Upper lobe of left lung (tissue), 4 donors: ENCODE results near the gene PACS1.

Experiments
- CTCF ChIP-seq, 6 experiments: fragments of 450-650 bp in 4 of 6; fragments of 200-600 bp in 2 of 6; sonication (generic) in 2 of 6; IDR thresholded peaks; one replicate each; pipeline ENCODE4 v1.5.1; 2016 to 2019; ENCODE audit warnings: antibody characterized with exemption in 6 of 6
- EP300 ChIP-seq, 4 donors: sonication (generic); formaldehyde crosslinking; IDR thresholded peaks; one replicate each; pipeline ENCODE4 v1.5.1; 2017; ENCODE audit warnings: antibody characterized with exemption in 4 of 4, control low read depth in 2 of 4
- POLR2A ChIP-seq, 4 donors: fragments of 450-650 bp; IDR thresholded peaks; one replicate each; pipeline ENCODE4 v1.5.1; 2016 to 2017; ENCODE audit warnings: antibody characterized with exemption in 4 of 4, mild to moderate bottlenecking in 2 of 4

- TF ChIP-seq CTCF (IDR thresholded peaks at IDR 0.05) (no peak), POLR2A (IDR thresholded peaks at IDR 0.05) (no peak), EP300 (IDR thresholded peaks at IDR 0.05) (no peak)
Observed at GRCh38 chr11:66228521-66228920, 158.4 kb downstream of the PACS1 start.
